ENCODE measurements around the gene L3MBTL4. TPM values are rescaled to one million over a fixed set of nuclear protein-coding genes. Genes with fewer than 3 reads are reported as not detected.

The L3MBTL4 gene
- total and polyA plus RNA-seq, 10 of the 15 experiments (the other 5 are each of a cell fraction or from before 2014, with no cell fraction given), result 1.3 to 8.7 (median 3.8) TPM

DNA sequence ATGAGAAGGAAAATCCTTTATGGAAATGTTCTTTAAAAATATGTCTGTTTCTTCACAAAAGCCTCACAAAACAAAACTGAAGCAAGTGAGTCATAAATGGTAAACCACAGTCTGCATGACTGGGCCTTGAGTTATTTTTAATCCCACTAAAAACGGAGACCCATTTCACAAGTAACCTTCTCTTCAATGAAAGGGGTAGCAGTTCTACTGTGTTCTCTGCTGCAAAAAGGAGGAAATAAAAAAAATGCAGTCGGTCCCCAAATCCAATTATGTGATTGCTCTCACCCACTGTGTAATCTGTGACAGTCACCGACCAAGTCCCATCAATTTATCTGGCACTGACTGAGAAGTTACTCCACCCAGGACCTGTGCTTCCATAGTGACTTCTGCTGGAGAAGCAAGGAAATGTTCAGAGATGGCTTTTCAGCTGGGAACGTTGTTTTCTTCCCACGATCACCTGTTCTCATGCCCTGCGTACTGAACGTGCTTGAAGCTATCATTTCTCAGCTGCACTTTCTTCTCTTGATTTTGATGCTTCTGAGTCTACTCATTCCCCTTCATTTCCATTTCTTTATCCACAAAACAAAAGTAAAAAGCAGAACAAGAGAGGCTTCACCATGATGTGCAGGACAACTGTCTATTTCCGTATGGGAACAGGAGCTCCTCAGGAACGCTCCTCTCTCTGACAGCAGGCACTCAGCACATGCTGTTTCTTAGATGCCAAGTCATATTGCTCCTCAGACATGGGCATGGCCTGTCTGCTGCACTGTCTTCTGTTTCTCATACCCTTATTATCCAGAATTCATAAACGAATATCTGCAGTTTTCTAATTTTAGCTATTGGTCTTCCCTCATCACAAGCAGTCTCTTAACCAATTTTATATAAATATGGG is 439.4 kb downstream of the L3MBTL4 start (continued):
- TF ChIP-seq EZH2 (IDR thresholded peaks at IDR 0.05; ENCODE audit: borderline replicate concordance, control insufficient read depth, low read depth, low read length), result no peak
- TF ChIP-seq ZNF207 (IDR thresholded peaks at IDR 0.05; ENCODE audit: borderline replicate concordance), result 0 out of 2 replicates have a peak, but pooled peaks have one; percentile 22
- TF ChIP-seq, protein P1, sequence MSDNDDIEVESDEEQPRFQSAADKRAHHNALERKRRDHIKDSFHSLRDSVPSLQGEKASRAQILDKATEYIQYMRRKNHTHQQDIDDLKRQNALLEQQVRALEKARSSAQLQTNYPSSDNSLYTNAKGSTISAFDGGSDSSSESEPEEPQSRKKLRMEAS (IDR thresholded peaks at IDR 0.05; ENCODE audit: low read depth, low read length), result no peak; the same call in 1 of the 2 replicates
- TF ChIP-seq ZNF384 (IDR thresholded peaks at IDR 0.05; ENCODE audit: borderline replicate concordance, low read depth, low read length), result peak; percentile 78
- peak; percentile 84 for TF ChIP-seq TCF12 (IDR thresholded peaks at IDR 0.05; ENCODE audit: low read depth, low read length)
- no peak for TF ChIP-seq NFYB (IDR thresholded peaks at IDR 0.05; ENCODE audit: insufficient read depth, low read depth, low read length)
- TF ChIP-seq POLR2AphosphoS5 (IDR thresholded peaks at IDR 0.05; ENCODE audit: low read length), result no peak
- no peak for TF ChIP-seq KLF5 (IDR thresholded peaks at IDR 0.05; ENCODE audit: partially characterized antibody)
- TF ChIP-seq NRF1 (conservative IDR thresholded peaks at IDR 0.05; ENCODE audit: low read depth, low read length), result no peak
- TF ChIP-seq, protein P2, sequence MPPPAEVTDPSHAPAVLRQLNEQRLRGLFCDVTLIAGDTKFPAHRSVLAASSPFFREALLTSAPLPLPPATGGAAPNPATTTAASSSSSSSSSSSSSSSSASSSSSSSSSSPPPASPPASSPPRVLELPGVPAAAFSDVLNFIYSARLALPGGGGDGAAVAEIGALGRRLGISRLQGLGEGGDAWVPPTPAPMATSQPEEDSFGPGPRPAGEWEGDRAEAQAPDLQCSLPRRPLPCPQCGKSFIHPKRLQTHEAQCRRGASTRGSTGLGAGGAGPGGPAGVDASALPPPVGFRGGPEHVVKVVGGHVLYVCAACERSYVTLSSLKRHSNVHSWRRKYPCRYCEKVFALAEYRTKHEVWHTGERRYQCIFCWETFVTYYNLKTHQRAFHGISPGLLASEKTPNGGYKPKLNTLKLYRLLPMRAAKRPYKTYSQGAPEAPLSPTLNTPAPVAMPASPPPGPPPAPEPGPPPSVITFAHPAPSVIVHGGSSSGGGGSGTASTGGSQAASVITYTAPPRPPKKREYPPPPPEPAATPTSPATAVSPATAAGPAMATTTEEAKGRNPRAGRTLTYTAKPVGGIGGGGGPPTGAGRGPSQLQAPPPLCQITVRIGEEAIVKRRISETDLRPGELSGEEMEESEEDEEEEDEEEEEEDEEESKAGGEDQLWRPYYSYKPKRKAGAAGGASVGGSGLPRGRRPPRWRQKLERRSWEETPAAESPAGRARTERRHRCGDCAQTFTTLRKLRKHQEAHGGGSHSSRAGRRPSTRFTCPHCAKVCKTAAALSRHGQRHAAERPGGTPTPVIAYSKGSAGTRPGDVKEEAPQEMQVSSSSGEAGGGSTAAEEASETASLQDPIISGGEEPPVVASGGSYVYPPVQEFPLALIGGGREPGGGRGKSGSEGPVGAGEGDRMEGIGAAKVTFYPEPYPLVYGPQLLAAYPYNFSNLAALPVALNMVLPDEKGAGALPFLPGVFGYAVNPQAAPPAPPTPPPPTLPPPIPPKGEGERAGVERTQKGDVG (CRISPR knock-in tag; IDR thresholded peaks at IDR 0.05), result no peak
- TF ChIP-seq EED (IDR thresholded peaks at IDR 0.05; ENCODE audit: low read depth), result peak; percentile 55; the same call in 1 of the 2 replicates
- TF ChIP-seq ZNF217 (IDR thresholded peaks at IDR 0.05), result peak; percentile 43
- TF ChIP-seq TARDBP (IDR thresholded peaks at IDR 0.05; ENCODE audit: borderline replicate concordance), result no peak
- no peak; the same call in 2 of the 3 replicates for TF ChIP-seq POU2F2 (IDR thresholded peaks at IDR 0.05; ENCODE audit: borderline replicate concordance, low read depth, low read length)
- TF ChIP-seq KDM1A (IDR thresholded peaks at IDR 0.05; ENCODE audit: borderline replicate concordance), result no peak
- TF ChIP-seq GATAD2B (conservative IDR thresholded peaks at IDR 0.05; ENCODE audit: low read depth), result 0 out of 2 replicates have a peak, but pooled peaks have one; percentile 51
